GM19043 (cell line): ENCODE data around the gene SGPL1.

ENCODE experiments used
- ATAC-seq: cut with Tn5 transposase; IDR thresholded peaks from one replicate; pipeline ENCODE4 v1.9.1; 2021; ENCODE audit warnings: low read depth; ENCODE audit not compliant: unreplicated experiment

SGPL1 gene

DNA sequence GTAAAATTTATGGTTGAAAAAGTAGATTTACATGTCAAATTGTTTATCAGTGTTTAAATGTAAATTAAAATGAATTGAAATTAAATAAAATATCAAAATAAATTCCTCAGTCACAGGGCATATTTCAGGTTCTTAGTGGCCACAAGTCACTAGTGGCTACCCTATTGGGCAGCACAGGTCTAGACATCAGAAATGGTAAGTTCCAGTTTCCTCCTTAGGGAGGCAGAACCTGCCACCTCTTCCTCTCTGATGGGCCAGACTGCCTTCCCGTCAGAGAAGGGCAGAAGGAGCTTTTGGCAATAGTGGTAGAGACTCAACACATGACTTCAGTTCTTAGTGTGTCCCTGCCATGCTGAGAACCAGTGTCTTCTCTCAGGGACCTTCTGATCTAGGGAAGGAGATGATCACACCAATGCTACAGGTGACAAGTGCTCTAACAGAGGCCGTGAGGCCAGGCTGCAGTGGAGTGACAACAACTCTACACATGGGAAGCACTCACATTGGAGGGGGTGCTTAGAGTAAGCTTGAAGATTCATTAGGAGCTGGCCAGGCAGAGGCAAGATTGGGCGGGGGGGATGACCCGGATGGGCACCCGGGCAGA, 87.0 kb downstream of the SGPL1 start:
- no peak for ATAC-seq

DNA sequence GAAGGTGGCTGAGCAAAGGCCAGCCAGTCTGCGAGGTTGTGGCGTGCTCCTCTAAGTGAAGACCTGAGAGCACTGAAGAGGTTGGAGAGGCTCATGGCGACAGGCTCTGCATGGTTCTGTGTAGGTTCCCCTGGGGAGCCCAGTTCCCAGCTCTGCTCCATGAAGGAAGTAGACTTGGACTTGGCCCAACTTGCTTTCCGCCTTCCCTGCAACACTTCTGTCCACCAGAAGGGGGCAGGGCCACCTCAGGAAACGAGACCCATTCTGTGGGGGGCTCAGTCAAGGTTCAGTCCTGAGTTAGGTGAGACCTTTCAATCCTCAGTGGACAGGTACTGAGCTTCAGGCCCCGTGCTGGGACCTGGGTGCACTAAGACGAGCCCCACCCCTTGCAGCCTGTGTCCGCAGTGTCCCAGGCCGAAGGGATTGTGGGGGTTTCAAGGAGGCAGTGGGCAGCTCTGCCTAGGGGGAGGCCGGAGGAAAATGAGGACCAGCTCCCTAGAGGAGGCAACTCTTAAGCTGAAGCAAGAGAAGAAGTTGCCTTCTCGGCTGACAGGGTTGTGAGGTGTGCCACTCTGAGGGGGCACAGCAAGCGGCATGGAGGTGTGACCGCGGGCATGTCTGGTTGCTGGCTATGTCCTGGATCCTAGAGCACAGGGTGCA, 87.6 kb downstream of the SGPL1 start:
- no peak for ATAC-seq

GRCh38 chr10:70905071-70906021, 89.6 kb downstream of the SGPL1 start:
- no peak for ATAC-seq

DNA sequence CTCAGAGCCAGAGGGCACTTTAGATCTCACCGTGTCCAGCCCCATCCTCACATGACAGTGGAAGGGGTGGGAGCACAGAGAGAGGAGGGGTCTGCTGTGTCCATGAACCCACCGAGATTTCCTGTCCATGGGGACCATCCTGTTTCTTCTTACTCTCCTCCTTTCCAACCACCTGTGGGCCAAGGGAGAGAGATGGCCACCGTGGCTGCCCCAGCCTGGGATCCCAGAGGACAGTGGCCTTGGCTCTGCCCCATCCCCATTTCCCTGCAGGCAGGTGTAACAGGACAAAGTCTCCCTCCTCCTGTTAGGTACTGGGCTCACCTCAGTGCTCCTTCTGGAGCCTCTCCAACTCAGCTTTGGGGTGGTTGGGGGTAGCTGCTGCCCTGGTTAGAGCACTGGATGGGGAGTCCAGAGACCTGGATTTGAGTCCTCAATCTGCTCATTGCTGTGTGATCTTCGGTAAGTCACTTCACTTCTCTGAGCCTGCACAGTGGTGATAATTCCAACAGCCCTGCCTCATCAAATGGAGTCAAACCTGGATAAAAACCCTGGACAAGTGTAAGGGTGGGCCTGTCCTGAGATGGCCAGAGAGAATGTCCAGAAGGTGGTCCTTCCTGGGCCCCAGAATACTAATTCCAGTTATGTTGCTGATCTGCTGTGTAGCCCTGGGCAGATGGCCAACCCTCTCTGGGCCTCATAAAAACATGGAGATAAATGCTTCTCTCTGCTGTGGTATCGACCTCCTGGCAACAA, 90.5 kb downstream of the SGPL1 start:
- ATAC-seq: no peak

DNA sequence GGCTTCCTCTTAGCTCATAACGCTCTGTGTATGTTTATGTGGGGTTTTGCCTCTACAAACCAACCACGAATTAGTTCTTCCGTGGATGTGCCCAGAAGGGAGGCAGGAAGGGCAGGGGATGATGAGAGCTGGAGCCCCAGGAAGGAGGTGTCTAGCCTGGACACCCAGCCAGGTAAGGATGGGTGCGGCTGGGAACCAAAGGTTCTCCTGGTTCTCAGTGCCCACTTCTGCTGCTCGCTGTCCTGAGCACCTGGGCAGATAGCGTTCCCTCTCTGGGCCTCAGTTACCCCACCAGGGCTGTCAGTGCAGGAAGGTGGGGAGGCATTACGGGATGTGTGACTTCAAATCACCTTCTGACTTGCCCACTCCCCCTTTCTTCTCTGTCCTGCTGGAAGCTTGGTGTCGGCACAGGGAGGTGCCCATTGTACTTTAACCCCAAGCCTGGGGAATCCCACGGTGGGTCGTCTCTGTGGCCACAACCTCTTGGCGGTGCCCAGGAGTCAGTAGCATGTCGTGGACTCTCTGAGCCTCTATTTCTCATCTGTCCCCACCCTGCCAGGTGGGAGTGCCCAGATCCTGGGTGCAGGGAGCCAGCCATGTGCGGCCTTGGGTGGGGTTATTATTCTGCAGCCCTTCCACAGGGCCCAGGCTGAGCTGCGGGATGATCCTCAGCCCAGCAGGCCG, 91.3 kb downstream of the SGPL1 start:
- no peak for ATAC-seq

GRCh38 chr10:70907637-70908405, 92.1 kb downstream of the SGPL1 start:
- ATAC-seq: no peak

- ATAC-seq: no peak
Observed at GRCh38 chr10:70908406-70909296, 92.9 kb downstream of the SGPL1 start.

DNA sequence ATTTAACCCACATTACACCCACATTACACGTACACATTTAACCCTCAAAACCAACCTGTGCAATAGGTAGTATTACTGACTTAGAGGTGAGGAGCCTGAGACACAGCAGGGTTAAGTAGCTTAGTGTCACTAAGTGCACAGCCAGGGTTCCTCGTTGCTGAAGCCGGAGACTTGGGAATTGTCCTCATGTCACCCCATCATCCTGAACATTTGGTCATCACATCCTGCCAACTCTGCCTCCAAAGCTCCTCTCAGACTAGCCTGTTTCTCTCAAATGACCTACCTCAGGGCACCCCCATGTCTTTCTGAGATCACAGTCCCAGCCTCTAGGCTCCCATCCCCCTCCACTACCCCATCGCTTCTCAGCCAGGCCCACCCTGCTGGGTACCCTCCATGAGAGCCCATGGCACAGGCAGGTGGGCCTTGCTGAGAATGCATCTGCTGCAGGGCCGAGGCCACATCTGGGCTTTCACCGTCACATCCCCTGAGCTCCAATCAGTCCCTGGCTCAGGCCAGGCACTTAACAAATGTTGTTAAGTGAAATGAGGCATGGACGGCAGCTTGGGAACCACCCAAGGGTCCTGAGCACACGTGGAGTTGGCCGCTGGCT, 93.7 kb downstream of the SGPL1 start:
- ATAC-seq: no peak

DNA sequence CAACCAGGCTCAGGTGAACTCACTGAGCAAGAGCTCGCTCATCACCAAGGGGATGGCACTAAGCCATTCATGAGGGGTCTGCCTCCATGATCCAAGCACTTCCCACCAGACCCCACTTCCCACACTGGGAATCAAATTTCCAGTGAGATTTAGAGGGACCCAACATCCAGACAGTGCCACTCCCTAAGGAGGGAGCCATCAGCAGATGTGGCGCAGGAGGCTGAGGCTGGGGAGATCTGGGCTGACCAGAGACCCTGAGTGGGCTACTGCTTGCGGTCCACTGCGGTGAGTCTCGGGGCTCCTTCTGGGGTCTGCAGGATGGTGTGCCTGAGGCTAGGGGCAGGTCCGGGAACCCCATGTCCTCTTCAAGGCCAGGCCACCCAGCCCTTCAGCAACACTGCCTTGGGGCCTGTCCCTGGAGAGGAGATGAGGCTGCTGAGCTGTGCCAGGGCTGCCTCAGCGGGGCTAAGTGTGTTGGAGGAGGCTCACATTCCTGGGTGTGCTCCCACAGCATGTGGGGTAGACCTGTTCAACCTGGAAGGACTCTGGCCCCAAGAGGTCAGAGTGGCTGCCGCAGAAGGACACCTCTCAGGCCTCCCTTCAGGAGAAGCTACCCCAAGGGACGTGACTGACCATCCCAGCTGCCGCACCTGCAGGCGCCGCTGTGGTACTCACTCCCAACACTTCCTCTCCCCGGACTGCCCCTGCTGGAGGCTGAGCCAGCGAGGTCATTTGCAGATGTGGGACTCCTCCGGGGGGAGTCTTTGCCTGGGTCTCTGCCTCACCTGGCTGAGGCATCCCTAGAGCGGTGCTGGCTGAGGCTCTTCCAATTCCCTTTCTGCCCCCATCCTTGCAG, 95.0 kb downstream of the SGPL1 start:
- ATAC-seq: no peak

DNA sequence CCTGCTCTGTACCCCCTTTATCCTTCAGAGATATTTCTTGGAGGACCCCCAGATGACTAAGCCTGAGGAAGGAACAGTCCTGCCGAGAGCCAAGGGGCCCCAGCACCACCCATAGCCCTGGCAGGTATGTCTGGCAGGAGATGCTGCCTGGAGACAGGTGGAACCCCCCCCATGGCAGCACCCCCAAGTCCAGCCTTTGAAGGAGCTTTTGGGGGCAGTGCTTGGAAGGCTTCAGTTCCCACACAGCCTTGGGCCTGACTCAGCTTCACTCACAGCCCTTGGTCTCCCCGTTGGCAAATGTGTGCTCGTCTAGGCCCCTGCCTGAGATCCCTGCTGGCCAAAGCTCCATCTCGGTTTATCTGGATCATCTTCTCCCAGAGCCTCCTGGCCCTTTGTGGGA, 95.6 kb downstream of the SGPL1 start:
- ATAC-seq: no peak

- ATAC-seq: no peak
Observed at GRCh38 chr10:70912556-70912955, 96.8 kb downstream of the SGPL1 start.

- ATAC-seq: no peak
Observed at GRCh38 chr10:70913191-70913892, 97.6 kb downstream of the SGPL1 start.

- ATAC-seq: no peak
Observed at GRCh38 chr10:70913893-70914240, 98.1 kb downstream of the SGPL1 start.

- ATAC-seq: no peak
Observed at GRCh38 chr10:70914316-70914864, 98.6 kb downstream of the SGPL1 start.

GRCh38 chr10:70915206-70915605, 99.5 kb downstream of the SGPL1 start:
- no peak for ATAC-seq

DNA sequence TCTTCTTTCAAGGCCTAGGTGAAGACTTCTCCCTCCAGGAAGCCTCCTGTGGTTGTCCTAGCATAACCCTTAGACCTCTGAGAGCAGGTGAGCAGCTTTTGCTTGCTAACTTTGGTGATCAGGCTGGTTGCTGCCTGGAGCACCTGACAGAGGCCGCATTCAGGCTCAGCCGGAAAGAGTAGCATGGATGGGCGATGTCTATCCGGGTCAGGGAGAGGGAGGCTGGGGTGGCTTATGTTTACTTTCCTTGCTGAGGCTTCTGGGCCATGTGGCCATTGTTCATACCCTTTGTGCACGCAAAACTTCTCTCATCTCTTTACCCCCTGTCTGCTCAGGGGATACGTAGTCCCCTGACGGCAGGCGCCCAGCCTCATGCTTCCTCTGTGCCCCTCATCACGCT, 100.1 kb downstream of the SGPL1 start:
- ATAC-seq: no peak
